T-helper 2 cell (primary cell): ENCODE results near the gene MRPL42.

ENCODE experiments used
- DNase-seq, 5 experiments: peaks; one replicate each; pipeline versions ENCODE4 v3.0.0 to v3.0.0-alpha.2; 2012 to 2022

Gene MRPL42

DNA sequence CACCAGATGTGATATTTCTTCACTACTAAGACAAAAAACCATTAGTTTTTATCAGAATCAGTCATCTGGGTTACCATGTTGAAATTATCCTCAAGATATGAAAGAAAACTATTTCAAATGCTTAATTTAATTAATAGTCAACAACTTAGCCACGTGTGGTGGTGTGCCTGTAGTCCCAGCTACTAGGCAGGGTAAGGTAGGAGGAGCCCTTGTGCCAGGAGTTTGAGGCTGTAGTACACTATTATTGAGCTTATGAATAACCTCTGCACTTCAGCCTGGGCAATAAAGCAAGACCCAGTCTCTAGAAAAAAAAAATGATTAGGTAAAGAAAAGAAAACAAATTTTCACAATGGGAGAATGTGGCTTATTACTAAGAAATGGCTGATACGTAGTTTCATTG is 33.4 kb downstream of the MRPL42 start:
- no peak for DNase-seq

DNA sequence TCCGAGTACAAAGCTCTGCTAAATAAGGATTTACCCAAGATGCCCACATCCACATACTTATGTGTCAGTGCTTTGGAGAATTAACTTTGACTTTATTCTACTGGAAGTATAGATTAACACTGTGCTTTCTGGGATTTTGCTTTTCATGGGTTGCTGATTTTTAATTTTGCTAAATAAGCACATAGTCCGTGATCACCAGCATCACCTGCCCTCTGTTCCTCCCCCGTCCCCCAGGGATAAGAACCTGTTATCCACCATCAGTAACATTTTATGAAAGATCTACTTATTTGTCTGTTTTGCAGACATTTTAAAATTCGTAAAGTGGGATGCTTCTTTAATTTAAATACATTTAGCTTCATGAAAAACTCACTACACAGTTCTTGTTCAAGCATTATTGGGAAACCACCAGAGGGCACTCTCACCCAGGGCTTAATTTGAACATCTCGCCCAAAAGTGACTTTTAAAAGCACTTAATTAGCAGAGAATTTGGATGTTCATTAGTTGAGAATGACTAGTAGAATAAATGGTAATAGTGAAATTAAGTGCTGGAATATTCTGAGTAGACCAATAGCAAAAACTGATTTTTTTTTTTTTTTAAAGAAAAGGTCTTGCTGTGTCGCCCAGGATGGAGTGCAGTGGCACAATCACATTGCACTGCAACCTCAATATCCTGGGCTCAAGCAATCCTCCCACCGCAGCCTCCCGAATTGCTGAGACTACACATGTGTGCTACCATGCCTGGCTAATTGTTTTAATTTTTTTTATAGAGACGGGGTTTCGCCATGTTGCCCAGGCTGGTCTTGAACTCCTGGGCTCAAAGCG is 35.7 kb downstream of the MRPL42 start:
- DNase-seq, result peak in 4 of 5 experiments; percentile 34 to 59 (median 42)

- no peak for DNase-seq
These were observed 39.9 kb downstream of the MRPL42 start for GRCh38 chr12:93507165-93507564.

GRCh38 chr12:93509506-93509905 is 42.2 kb downstream of the MRPL42 start:
- no peak for DNase-seq

- no peak for DNase-seq
These were observed 47.5 kb downstream of the MRPL42 start for GRCh38 chr12:93514853-93515252.

GRCh38 chr12:93518725-93519124 is 51.4 kb downstream of the MRPL42 start:
- no peak for DNase-seq

DNA sequence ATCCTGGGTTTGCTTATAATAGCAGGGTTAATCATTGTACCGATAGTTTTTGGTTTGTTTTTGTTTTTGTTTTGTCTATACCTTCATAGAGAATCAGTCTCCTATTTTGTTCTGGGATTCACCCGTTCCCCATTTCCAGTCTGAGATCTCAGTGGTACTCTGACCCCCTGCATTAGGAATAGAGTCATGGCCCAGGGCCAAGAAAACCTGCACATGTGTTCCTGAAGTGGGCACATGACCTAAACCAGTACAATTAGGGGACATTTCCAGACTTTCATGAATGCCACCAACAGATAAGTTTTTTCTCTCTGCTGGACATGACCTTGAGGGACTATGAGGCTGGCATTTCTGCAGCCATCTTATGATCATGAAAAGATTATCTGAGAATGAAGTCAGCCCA is 52.5 kb downstream of the MRPL42 start:
- no peak for DNase-seq

- DNase-seq, result no peak
These were observed 53.1 kb downstream of the MRPL42 start for GRCh38 chr12:93520454-93520853.

GRCh38 chr12:93521225-93522080 is 54.1 kb downstream of the MRPL42 start:
- peak in 1 of 5 experiments; percentile 55 for DNase-seq

DNA sequence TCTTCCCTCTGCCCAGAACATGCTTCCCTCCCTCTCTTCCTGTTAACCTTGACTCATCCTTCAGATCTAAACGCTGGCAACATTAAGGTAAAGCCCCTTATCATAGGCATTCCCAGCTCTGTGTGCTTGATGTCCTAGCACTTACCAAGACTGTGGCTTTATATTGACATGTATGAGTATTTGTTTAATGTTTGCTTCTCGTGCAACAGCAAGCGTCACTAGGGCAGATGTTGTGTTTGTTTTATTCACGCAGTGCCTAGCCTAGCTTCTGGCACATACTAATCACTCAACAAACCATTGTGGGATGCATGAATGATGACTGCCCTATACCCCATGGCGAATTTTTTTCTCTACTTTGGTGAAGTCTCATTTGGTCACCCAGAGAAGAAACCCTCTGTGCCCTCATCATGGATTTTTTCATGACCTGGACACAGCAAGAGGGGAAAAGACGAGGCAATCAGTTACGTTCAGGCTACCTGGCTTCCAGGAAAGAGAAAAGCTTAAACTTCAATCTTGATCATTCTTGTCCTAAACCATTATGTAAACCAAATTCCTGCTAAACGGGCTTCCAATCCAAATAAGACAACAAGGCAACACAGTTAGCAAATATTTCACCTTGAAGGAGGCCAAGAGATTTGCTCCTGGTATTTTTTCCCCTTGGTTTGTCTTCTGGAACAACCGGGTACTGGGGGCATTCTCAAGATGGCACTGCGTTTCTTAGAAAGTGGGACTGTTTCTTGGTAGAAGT is 57.2 kb downstream of the MRPL42 start:
- DNase-seq, result no peak

DNA sequence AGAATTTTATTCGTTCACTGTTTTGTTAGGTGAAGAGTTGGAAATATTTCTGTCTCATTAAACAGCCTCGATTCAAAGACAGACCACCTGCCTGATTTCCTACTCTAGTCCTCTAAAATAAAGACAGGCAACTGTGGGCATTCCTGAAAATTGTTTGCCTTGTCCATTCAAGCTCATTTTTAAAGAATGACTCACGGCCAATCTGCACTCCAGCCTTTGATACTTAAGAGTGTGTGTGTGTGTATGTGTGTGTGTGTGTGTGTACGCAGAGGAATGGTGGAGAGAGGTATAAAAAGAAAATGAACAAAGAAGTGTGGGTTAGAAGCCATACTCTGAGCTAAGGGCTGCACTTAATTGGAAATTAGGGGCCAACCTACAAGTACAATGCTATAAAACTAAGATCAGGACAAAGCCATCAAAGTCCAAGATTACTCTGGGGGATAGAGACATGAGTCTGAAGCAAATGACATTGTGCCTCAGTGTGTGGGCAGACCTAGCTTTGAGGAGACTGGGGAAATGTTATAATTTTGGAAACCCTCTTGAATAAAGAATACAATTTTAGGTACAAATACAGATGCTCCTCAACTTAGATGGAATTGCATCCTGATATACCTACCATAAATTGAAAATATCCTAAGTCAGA is 59.6 kb downstream of the MRPL42 start:
- no peak for DNase-seq

GRCh38 chr12:93530358-93530757 is 63.0 kb downstream of the MRPL42 start:
- DNase-seq, result peak in 1 of 5 experiments; percentile 18

DNA sequence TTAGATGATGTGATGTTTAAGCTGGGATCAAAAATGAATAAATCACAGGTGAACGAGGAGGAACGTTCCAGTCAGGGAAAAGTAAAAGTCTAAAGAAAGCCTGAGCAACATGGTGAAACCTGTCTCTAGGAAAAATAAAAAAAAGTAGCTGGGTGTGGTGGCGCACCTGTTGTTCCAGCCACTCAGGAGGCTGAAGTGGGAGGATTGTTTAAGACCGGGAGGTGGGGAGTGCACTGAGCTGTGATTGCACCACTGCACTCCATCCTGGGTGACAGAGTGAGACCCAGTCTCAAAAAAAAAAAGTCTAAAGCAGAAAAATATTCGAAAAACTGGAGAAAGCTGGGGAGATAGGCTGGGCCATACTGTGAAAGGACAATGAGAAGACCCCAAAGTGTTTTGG is 66.0 kb downstream of the MRPL42 start:
- DNase-seq, result no peak

GRCh38 chr12:93536111-93536765 is 68.9 kb downstream of the MRPL42 start:
- no peak for DNase-seq

- peak in 1 of 5 experiments; percentile 16 for DNase-seq
These were observed 69.6 kb downstream of the MRPL42 start for GRCh38 chr12:93536766-93537488.

DNA sequence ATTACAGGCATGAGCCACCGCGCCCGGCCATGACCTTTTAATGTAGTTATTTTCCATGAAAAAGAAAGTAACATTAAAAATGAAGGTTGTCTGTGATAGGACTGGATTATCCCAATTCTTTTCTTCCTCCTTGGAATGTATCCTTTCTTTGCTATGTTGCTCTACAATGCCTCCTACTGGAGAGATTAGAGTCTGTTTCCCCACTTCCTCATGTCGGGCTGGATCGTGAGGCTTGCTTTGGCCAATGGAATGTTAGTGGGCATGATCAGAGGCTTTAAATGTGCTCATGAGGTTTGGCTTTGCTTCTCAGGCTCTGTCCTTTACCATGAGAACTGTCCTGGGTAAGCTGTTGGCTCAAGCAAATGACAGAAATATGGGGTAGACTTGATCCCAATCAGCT is 70.5 kb downstream of the MRPL42 start:
- DNase-seq, result no peak

DNA sequence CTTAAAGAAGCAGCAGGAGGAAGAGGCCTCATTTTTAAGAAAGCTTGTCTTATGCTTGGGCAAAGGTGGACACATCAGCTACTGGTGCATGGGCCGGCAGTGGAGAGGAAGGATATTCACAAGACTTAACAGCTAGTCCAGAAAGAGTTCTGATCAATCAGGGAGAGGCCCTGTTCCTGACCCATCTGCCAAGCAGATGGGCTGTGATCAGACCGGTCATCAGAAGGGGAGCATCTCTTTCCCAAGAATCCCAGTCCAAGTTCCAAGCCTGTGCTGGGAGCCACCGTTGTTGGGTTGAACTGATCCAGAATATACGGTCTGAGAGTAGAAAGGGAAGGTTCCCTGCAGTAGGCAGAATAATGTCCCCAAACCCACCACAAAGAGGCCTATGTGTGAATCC is 72.5 kb downstream of the MRPL42 start:
- no peak for DNase-seq

GRCh38 chr12:93540466-93540865 is 73.2 kb downstream of the MRPL42 start:
- DNase-seq, result no peak

- peak in 1 of 5 experiments; percentile 29 for DNase-seq
These were observed 74.4 kb downstream of the MRPL42 start for GRCh38 chr12:93541578-93542225.

GRCh38 chr12:93547778-93548177 is 80.5 kb downstream of the MRPL42 start:
- DNase-seq, result no peak

GRCh38 chr12:93549174-93549573 is 81.9 kb downstream of the MRPL42 start:
- DNase-seq, result no peak
